Ishikawa (cell line): ENCODE measurements around the gene HLCS.
A peak's percentile ranks its signal among the peaks of the same experiment; 100 is the strongest.

Experiments used
- CEBPB ChIP-seq: IDR thresholded peaks from 2 replicates; pipeline ENCODE4 v1.6.1; 2012
- CREB1 ChIP-seq: IDR thresholded peaks from 2 replicates; pipeline ENCODE4 v1.6.1; 2012; ENCODE audit warnings: low read depth
- EGR1 ChIP-seq: IDR thresholded peaks from 2 replicates; pipeline ENCODE4 v1.6.1; 2012
- EP300 ChIP-seq: IDR thresholded peaks from 2 replicates; pipeline ENCODE4 v1.6.1; 2012; ENCODE audit warnings: borderline replicate concordance
- FOXM1 ChIP-seq: IDR thresholded peaks from 2 replicates; pipeline ENCODE4 v1.6.1; 2012; ENCODE audit warnings: low read depth, borderline replicate concordance
- MAX ChIP-seq: IDR thresholded peaks from 2 replicates; pipeline ENCODE4 v1.6.1; 2012
- NFIC ChIP-seq: IDR thresholded peaks from 2 replicates; pipeline ENCODE4 v1.6.1; 2012
- RAD21 ChIP-seq: IDR thresholded peaks from 2 replicates; pipeline ENCODE4 v1.6.1; 2012; ENCODE audit warnings: low read depth
- REST ChIP-seq: IDR thresholded peaks from 2 replicates; pipeline ENCODE4 v1.6.1; 2012; ENCODE audit warnings: low read depth, mild to moderate bottlenecking
- TAF1 ChIP-seq: IDR thresholded peaks from 2 replicates; pipeline ENCODE4 v1.6.1; 2012; ENCODE audit warnings: low read depth, mild to moderate bottlenecking
- TCF12 ChIP-seq: IDR thresholded peaks from 2 replicates; pipeline ENCODE4 v1.6.1; 2012; ENCODE audit warnings: low read depth
- TEAD4 ChIP-seq: IDR thresholded peaks from 2 replicates; pipeline ENCODE4 v1.6.1; 2012
- USF1 ChIP-seq: IDR thresholded peaks from 2 replicates; pipeline ENCODE4 v1.6.1; 2012
- YY1 ChIP-seq: IDR thresholded peaks from 2 replicates; pipeline ENCODE4 v1.6.1; 2012; ENCODE audit warnings: low read depth
- ZBTB7A ChIP-seq: IDR thresholded peaks from 2 replicates; pipeline ENCODE4 v1.6.1; 2012; ENCODE audit warnings: low read depth

Gene HLCS

DNA sequence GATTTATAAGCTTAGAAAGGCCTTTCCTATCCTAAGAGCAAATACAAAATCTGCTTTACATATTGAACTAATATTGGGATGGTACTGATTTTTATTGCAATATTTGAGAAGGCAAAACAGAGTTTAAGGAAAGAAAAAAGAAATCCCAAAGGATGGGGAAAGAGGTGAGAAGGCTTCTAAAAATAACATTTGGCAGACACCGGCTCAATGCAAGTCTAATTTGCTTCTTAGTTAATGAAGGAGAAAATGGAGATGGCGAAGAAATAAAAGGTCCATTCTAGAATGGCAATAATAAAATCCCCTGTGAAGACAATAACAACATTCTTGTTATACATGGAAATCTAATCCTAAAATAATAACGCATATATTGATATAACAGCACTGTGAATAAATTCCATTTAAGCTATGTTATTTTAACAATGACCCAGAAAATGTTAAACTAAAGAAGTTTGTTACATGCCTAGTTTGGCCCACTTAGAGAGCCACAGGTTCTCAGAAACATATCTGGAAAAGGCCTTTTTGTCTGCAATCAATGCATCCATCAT is 117.7 kb downstream of the HLCS start:
- no peak for TF ChIP-seq REST
- no peak for TF ChIP-seq NFIC
- no peak for TF ChIP-seq USF1
- no peak for TF ChIP-seq EP300
- no peak for TF ChIP-seq ZBTB7A
- no peak for TF ChIP-seq CEBPB
- no peak for TF ChIP-seq TEAD4
- TF ChIP-seq TCF12, result no peak
- TF ChIP-seq TAF1, result no peak
- TF ChIP-seq YY1, result no peak
- no peak for TF ChIP-seq EGR1
- TF ChIP-seq RAD21, result no peak
- TF ChIP-seq CREB1, result no peak
- no peak for TF ChIP-seq FOXM1
- no peak for TF ChIP-seq MAX

DNA sequence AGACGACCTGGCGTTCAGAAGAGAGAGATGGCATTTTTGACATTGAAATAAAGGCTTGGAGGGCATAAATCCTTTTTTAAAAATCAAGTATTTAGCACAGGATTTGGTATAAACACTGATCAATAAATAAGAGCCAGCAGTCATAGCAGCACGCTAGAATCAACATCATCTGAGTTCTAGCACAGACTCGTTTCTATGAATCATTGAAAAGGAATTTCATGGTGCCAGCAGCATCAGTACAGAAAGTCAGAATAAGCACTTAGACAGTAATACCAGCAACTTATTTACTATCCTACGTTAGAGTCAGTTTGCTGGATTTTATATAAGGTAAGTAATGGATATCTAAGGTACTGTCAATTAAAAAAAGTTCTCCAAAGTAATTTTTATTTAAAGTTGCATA is 119.3 kb downstream of the HLCS start:
- no peak for TF ChIP-seq NFIC
- TF ChIP-seq TEAD4, result peak; percentile 30; the same call in 1 of the 2 replicates

- TF ChIP-seq REST (no peak), FOXM1 (no peak), USF1 (no peak), RAD21 (no peak), EGR1 (no peak), ZBTB7A (no peak), CEBPB (no peak), TCF12 (no peak), EP300 (no peak), NFIC (no peak), YY1 (no peak), MAX (no peak), TEAD4 (no peak), CREB1 (no peak), TAF1 (no peak)
Measured at GRCh38 chr21:36846631-36847030, 119.8 kb downstream of the HLCS start.

GRCh38 chr21:36845790-36846189 is 120.7 kb downstream of the HLCS start:
- TF ChIP-seq TEAD4, result no peak
- TF ChIP-seq YY1, result no peak
- TF ChIP-seq MAX, result no peak
- no peak for TF ChIP-seq CREB1
- no peak for TF ChIP-seq RAD21
- no peak for TF ChIP-seq NFIC
- TF ChIP-seq CEBPB, result no peak
- TF ChIP-seq ZBTB7A, result no peak
- TF ChIP-seq FOXM1, result no peak
- no peak for TF ChIP-seq REST
- no peak for TF ChIP-seq USF1
- no peak for TF ChIP-seq EGR1
